Myocyte (in vitro differentiated cells): ENCODE data around the gene KNSTRN. TPM values are rescaled to one million over a fixed set of nuclear protein-coding genes. Genes with fewer than 3 reads are reported as not detected.

ENCODE experiments used
- DNase-seq: peaks from one replicate; pipeline ENCODE4 v3.0.0-alpha.2; 2012; ENCODE audit warnings: low read depth
- total RNA-seq: library from RNA; depleted of rRNA; stranded (reverse); fragments of >200 nt; gene quantifications from 2 replicates; pipeline ENCODE4 v1.2.3, GENCODE V29; 2014

KNSTRN gene
- total RNA-seq, 1 donor from 2014 or later: 72.4 TPM

DNA sequence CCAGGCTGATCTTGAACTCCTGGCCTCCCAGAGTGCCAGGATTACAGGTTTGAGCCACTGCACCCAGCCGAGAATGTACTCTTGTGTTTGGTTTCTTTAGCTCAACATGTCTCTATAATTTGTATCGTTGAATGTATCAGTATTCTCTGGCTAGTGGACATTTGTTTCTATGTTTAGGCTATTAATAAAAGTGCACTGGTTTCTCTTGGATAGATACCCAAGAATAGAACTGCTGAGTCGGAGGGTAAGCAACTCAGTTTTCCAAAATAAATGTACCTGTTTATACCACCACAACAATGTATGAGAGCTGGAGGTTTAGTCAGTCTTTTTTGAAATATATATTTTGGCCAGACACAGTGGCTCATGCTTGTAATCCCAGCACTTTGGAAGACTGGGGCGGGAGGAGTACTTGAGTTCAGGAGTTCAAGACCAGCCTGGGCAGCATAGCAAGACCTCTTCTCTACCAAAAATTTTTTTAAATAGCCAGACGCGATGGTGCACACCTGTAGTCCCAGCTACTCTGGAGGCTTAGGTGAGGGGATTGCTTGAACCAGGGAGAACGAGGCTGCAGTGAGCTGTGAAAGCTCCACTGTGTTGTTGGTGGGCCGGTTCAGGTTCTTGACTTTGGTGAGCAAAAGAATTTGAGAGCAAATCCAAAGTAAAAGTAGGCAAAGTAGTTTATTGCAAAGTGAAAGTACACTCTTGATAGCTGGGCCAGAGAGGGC is 15.3 kb downstream of the KNSTRN start:
- peak; percentile 47 for DNase-seq

DNA sequence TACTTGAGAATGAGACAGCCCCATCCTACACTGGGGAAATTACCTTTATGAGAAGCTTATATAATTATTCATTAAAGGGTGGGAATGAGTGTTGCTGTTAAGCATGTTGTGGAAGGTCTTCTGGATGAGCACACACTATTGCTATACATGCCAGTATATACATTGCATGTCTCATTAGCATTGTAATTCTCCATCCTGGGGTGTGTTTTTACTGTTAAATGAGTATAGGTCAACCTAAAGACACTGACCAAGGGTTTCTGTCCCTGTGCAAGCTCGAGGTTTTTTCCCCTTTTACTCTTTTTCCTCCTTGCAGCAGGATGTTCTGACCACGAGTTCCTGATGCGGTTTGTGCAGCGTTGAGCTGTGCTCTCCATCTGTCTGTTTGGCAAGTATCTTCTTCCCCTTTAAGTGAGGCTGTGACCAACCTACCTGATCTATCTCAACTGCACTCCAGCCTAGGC is 15.9 kb downstream of the KNSTRN start:
- DNase-seq: no peak

DNA sequence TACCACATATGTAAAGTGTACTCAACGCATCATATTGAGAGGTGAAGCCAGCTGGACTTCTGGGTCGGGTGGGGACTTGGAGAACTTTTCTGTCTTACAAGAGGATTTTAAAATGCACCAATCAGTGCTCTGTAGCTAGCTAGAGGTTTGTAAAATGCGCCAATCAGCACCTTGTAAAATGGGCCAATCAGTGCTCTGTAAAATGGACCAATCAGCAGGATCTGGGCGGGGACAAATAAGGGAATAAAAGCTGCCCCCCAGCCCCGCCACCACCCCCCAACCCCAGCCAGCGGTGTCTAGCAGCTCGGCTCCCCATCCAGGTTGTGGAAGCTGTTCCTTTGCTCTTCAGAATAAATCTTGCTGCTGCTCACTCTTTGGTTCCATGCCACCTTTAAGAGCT is 16.8 kb downstream of the KNSTRN start:
- no peak for DNase-seq

DNA sequence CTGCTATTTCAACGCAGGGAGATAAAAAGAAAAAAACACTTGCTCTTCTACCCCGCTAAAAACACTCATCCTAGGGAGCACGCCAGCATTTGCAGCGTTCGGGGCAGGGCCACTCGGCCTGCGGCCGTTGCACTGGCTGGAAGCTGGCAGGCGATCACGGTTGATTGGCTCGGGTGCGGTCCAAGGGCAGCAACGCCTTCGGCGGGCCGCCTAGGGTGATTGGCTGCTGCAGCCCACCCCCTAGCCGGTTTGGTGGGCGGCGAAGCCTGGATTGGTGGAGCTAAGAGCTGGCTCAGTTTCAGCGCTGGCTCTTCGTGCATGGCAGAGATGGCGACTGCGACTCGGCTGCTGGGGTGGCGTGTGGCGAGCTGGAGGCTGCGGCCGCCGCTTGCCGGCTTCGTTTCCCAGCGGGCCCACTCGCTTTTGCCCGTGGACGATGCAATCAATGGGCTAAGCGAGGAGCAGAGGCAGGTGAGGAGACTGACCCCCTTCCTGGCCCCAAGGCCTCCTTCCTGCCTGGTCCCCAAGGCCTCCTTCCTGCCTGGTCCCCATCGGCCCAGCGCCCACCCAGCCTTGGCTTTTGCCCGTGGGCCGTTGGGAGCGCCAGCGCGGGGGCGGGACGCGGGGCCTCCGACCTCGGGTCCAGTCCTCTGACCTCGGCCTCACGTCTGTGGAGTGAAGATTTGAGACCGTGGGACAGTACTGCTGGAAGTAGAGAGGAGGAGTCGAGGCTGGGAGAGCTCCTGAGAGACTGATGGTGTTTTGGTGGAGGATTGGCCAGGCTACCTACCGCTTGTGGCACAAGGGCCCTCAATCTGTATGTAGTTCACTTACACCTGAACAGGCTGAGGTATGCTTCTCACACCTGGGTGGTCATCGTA is 23.2 kb downstream of the KNSTRN start, which contains the start of gene IVD:
TSS of gene IVD (plus strand) at position 295 of the 881 bp plus-strand sequence. CDS start at position 328, 33 bp downstream.
- DNase-seq: peak; percentile 97

DNA sequence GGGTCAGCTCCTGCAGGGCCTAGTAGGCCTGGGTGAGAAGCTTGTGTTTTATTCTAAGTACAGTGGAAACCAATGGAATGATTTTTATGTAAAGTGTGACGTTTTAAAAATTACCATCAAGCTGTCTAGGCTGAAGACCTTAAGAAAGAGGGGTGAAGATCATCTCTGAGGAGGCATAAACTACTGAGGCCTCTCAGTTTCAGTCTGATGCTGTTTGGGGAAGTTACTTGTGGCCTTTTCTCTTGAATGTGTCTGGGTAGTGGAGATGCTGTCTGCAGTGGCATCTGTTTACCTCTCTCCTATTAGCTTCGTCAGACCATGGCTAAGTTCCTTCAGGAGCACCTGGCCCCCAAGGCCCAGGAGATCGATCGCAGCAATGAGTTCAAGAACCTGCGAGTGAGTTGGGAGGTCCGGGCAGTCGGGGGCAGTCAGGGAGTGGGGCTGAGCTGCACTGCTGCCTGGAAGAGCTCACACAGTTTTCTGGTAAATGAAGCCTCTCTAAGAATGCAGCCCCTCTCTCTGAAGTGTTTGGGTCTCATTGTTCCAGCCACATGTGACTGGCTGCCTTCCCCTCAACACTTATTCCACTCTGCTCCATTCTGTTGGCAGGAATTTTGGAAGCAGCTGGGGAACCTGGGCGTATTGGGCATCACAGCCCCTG is 24.9 kb downstream of the KNSTRN start:
- no peak for DNase-seq

DNA sequence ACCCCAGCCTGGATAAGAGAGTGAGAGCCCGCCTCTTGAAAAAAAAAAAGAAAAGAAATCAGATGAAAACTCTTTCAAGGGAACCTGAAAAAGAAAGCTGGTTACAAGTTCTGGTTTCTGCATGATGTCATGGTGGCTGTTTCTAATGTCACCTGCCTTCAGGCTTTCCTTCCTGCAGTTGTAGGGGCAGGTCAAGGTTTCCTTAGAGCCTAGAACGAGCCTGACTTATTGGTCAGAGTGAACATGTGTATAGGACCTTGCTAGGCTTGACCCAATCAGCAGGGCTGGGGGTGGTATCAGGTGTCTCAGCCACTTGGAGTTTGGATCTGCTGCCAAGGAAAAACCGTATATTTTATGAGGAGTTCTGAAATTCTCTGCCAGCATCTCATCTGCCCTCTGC is 26.8 kb downstream of the KNSTRN start:
- DNase-seq: no peak

DNA sequence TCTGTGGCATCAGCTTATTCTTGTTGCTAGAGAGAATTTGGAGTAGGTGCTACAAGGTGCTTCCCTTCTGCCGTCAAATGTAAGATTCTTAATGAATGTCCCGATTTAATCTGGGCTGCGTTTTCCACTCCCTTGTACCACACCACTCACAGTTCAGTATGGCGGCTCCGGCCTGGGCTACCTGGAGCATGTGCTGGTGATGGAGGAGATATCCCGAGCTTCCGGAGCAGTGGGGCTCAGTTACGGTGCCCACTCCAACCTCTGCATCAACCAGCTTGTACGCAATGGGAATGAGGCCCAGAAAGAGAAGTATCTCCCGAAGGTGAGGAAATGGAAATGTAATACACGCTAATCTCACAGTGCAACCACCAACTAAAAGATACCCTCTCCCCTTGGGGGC is 28.0 kb downstream of the KNSTRN start:
- no peak for DNase-seq

DNA sequence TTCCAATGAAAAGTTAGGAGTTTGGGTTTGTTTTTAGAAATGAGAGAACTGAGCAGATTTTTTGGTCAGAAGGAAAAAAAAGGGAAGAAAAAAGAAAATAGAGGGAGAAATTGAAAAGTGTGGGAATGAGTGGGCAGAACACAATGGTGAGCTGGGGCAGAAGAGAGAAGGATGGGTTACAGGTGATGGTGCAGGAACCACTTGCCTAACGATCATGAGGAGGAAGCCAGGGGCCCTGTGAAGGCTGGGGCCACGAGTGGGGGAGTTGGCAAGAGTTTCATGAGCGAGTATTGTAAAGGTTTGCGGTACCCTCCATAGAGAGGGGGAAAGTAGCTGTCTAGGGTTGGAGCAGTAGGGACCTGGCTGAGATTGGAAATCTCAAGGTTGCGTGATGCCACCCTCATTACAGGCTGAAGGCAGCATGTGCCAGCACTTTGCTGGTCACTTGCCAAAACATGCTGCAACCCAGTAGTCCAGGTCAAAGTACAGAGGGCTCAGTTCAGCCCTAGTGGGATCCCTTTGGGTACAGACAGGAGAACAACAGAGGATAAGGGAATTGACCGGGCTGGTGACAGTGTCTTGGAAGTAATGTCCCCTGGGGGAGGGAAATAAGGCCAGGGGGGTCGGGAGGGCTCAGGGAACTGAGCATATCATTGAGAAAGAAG is 29.7 kb downstream of the KNSTRN start:
- DNase-seq: no peak

DNA sequence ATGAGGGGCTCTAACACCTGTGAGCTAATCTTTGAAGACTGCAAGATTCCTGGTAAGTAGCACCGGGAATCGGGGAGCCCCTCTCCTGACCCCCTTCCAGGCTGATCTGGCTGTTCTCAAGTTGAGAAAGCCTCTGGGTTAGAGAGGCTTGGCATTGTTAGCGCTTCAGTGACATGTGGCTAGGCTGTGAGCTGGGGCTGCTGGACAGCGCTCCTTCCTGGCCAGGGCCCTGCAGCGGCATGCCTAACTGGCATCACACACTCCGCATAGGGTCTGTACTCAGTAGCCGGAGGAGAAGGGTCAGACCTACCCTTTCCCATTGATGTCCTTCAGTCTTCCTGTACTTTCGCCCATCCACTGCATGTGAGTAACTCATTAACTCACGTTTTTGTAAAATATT is 30.5 kb downstream of the KNSTRN start:
- DNase-seq: no peak

DNA sequence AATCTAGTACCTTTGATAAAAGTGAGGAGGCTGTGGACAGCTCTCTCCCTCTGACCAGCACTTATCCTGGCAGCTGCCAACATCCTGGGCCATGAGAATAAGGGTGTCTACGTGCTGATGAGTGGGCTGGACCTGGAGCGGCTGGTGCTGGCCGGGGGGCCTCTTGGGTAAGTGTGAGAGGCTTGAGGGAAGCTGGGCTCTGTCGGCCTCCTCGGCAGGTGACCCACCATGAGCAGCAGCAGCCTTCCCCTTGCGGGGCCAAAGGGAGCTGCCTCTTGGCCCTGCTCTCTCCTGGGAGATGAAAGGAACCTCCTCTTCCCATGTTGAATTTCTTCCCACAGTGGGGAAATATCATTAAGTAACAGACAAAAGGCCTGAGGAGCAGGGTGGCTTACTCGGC is 32.3 kb downstream of the KNSTRN start:
- no peak for DNase-seq

DNA sequence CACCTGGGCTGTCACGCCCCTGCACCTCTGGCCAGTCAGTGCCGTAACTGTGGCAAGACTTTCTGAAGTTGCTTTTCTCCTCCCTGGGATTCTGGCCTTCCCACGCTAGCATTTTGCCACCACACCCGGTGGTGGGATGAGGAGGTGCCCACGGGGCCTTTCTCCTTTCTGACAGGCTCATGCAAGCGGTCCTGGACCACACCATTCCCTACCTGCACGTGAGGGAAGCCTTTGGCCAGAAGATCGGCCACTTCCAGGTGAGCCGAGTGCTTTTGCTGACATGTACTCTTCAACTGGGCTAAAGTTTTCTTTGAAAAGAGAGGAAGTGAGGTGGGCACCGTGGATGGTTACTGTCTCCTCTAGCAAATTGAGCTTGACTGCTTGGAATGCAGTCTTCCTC is 32.7 kb downstream of the KNSTRN start:
- no peak for DNase-seq

DNA sequence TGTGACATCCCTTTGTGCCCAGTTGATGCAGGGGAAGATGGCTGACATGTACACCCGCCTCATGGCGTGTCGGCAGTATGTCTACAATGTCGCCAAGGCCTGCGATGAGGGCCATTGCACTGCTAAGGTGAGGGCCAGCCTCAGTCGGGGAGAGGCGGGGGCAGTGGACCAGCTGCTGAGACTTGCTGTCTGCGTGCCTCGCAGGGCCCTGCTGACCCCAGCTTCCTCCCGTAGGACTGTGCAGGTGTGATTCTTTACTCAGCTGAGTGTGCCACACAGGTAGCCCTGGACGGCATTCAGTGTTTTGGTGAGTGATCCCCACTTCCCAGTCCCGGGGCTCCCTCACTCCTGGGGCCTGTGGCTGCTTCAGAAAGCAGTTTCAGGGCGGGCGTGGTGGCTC is 33.5 kb downstream of the KNSTRN start:
- DNase-seq: no peak

DNA sequence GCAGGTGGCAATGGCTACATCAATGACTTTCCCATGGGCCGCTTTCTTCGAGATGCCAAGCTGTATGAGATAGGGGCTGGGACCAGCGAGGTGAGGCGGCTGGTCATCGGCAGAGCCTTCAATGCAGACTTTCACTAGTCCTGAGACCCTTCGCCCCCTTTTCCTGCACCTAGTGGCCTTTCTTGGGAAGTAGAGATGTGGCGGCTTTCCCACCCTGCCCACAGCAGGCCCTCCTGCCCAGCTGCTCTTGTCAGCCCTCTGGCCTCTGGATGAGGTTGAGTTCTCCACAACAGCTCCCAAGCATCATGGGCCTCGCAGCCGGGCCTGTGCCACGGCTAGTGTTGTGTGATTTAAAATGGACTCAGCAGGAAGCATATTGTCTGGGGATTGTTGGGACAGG is 35.6 kb downstream of the KNSTRN start:
- no peak for DNase-seq

DNA sequence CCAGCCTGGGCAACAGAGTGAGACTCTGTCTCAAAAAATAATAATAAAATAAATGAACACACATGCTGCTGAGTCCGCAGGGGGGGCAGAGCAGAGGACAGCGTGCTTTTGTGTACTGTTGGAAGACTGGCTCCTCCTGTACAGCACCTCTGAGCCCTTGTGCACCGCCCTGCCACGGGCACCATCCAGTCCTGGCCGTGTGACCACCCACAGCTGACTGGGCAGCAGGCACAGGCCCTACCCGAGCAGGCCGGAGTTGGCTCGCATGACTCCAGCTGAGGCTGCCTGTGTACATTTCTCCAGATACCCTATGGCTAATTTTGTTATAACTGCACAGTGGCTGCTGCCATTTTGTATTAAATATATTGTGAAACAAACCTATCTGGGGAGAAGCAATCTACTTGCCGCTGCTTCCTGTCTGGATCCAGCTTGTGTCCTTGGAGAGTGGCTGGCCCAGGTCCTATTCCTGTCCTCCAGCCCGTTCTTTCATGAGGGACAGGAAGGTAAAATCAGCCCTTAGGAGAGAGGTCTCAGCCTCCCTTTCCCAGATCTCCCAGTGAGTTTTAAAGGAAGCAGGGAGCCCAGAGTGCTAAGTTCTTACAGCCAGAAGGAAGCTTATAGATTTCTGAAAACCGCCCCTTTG is 37.7 kb downstream of the KNSTRN start:
- peak; percentile 37 for DNase-seq

DNA sequence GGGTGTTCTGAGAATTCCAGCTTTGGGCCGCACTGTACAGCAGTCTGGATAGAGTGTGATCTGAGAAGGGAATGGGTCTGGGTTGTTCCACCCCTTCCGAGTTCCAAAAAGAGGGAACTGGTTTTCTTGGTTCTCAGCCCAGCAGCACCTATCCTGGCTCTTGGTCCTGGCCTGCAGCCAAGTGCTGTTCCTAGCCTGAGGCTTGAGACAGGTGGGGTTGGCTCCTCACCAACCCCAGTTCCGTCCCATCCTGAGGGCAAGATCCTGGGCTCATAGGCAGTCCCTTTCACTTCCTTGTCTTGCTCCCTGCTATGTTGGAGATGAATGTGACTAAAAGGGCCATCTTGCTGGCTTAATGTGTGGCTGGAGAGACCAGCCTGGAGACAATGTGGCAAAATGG is 38.3 kb downstream of the KNSTRN start:
- DNase-seq: no peak

DNA sequence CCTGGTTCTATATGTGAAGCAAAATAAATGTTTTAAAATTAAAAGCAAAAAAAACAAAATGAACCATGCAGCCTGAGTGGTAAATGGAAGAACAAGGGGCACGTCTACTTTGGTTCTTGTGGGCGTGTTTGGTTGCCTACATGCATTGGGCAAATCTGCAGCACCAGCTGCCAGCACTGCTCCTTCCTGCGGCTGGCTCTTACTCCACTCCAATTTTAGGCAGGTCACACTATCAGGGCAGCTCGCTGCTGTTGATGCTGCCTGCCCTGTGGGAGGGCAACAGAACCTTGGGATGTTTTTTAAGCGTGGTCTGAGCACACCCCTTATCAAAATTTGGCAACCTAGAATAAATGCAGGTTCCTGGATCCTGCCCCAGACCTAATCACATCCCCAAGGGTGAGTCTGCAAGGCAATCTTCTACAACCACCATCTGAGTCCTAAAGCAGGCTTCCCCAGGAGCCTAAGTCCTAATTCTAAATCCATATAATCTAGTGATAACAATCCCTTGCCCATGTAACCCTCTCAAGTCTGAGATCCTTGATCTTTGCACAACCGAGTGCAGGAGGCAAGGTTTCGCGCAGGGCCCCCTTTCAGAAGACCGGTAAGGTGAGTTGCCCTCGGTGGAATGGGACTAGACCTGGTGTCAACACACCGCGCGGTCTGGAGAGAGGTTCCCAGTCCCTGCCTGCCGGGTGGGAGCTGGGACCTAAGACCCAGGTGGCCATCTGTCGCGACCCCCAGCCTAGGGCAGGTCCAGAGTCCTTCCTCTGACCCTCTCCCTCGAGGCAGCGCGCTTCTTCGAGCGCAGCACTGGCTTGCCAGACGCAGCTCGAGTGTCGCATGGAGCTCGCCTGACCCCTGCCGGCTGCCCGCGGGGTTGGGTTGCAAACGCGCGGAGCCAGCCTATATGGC is 39.0 kb downstream of the KNSTRN start:
- peak; percentile 85 for DNase-seq

DNA sequence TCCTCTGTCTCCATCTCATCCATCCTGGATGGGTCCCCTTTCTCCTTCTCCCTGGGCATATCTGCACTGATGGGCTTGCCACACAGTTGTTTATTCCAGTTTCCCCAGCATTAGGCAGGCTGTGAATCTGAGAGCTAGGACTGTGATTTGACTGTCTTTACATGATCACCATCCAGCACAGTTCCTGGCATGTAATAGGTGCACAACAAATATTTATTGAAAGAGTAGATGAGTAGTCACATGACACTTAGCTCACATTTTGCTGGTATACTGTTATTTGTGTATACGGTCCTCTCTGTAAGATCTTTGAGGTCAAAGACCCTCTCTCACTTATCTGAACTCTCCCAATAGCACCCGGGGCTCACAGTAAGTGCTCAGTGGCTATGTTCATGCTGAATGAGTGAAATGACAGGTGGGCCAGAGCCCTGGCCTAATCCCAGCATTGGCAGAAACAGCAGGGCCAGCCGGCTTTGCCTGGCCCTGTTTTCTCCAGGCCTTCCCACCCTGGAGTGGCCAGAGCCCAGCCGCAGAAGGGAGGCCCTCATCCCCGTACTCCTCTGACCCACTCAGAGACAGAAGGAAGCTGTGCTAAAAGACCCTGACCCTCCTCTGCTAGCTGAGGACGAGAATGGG is 42.1 kb downstream of the KNSTRN start:
- peak; percentile 76 for DNase-seq

DNA sequence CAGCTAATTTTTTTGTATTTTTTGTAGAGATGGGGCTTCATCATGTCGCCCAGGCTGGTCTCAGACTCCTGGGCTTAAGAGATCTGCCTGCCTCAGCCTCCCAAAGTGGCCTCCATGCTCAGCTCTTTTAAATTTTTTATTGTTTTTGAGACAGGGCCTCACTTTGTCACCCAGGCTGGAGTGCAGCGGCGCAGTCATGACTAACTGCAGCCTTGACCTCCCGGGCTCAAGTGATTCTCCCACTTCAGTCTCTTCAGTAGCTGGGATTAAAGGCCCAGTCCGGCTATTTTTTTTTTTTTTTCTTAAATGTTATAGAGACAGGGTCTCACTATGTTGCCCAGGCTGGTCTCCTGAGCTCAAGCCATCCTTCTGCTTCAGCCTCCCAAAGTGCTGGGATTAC is 43.2 kb downstream of the KNSTRN start:
- no peak for DNase-seq

DNA sequence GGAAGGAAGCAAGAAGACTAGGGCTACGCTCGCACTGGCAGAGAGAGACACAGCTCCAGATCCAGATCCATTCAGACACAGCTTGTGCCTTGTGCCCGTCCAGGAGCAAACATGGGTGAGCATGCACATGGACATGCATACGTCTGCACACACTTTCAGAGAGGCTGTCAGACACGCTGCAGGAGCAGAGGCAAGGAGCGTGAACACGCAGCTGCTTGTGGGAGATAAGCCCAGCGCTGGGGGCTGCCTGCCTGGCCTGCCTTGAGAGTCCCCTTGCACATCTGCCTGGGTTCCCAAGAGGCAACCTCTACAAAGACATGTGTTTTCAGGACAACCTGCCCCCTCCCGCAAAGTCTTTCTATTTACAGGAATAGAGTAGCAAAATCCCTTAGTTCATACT is 44.7 kb downstream of the KNSTRN start:
- DNase-seq: no peak
